ENCODE results near the gene MAPK14. TPM values are rescaled to one million over a fixed set of nuclear protein-coding genes. Genes with fewer than 3 reads are reported as not detected.

The MAPK14 gene
- total RNA-seq, 1 donor from 2014 or later = 36.5 TPM

- H3K4me3 Mint-ChIP-seq (ENCODE audit: unreplicated experiment) = no peak overlapping the region
- no peaks in the 10 kb centered on the region for H3K9me3 Mint-ChIP-seq (ENCODE audit: low read depth)
- no peaks in the 10 kb centered on the region for H3K27me3 Mint-ChIP-seq (ENCODE audit: low read depth)
- H3K4me1 Mint-ChIP-seq (ENCODE audit: low read depth) = peaks cover 10% of the 10 kb centered on the region
- H3K27ac Mint-ChIP-seq (ENCODE audit: unreplicated experiment) = peak overlapping the region; percentile 67
- TF ChIP-seq, protein P1, sequence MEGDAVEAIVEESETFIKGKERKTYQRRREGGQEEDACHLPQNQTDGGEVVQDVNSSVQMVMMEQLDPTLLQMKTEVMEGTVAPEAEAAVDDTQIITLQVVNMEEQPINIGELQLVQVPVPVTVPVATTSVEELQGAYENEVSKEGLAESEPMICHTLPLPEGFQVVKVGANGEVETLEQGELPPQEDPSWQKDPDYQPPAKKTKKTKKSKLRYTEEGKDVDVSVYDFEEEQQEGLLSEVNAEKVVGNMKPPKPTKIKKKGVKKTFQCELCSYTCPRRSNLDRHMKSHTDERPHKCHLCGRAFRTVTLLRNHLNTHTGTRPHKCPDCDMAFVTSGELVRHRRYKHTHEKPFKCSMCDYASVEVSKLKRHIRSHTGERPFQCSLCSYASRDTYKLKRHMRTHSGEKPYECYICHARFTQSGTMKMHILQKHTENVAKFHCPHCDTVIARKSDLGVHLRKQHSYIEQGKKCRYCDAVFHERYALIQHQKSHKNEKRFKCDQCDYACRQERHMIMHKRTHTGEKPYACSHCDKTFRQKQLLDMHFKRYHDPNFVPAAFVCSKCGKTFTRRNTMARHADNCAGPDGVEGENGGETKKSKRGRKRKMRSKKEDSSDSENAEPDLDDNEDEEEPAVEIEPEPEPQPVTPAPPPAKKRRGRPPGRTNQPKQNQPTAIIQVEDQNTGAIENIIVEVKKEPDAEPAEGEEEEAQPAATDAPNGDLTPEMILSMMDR (IDR thresholded peaks at IDR 0.05) = peak; percentile 99
- peaks cover 2% of the 10 kb centered on the region for H3K36me3 Mint-ChIP-seq (ENCODE audit: low read depth)
- DNase-seq (ENCODE audit: low spot score) = no peak
These were observed 67.3 kb downstream of the MAPK14 start for GRCh38 chr6:36094753-36095496.

DNA sequence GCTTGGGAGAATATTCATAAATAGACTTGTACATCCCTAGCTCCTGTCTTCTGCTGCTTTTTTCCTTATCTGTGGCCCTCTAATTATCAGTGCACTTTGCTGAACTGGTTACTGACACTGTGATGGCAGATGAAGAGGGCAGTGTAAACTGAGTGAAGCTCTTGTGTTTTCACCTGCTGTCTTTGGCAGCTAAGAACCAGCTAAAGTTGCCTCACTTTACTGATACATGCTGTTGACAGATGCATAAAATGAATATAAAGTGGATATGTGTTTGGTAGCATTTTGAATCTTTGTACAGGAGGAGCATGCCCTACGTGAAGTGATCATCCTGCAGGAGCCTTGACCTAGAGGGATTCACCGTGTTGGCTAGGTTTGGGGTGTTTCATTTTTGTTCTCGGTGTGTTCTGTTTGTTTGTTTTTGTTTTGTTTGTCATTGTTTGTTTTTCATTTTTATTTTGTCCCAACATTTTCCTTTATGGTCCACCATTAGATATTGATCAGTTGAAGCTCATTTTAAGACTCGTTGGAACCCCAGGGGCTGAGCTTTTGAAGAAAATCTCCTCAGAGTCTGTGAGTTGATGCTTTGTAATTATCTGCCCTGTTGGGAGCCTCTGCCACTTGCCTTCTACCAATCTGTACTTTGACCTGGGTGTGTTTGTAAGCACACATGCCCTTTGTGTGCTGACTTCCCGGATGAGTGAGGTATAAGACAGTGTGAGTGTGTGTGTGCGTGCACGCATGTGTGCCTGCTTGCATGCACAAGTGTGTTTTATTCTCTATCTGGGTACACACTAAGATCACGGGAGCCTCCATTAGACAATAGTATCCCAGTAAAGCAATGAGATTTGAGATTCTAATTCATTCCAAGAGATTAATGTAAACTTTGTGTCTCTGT, 68.1 kb downstream of the MAPK14 start:
- Mint-ChIP-seq H3K4me1 (ENCODE audit: low read depth) (peaks cover 10% of the 10 kb centered on the region), H3K27me3 (ENCODE audit: low read depth) (no peaks in the 10 kb centered on the region), H3K9me3 (ENCODE audit: low read depth) (no peaks in the 10 kb centered on the region), H3K27ac (ENCODE audit: unreplicated experiment) (no peak overlapping the region), H3K36me3 (ENCODE audit: low read depth) (peaks cover 2% of the 10 kb centered on the region), H3K4me3 (ENCODE audit: unreplicated experiment) (no peak overlapping the region)
- TF ChIP-seq, protein P1 (IDR thresholded peaks at IDR 0.05) = peak; percentile 68
- no peak for DNase-seq (ENCODE audit: low spot score)

- no peak for DNase-seq (ENCODE audit: low spot score)
- no peaks in the 10 kb centered on the region for H3K27me3 Mint-ChIP-seq (ENCODE audit: low read depth)
- no peak overlapping the region for H3K27ac Mint-ChIP-seq (ENCODE audit: unreplicated experiment)
- H3K36me3 Mint-ChIP-seq (ENCODE audit: low read depth) = peaks cover 5% of the 10 kb centered on the region
- no peaks in the 10 kb centered on the region for H3K9me3 Mint-ChIP-seq (ENCODE audit: low read depth)
- H3K4me1 Mint-ChIP-seq (ENCODE audit: low read depth) = peaks cover 10% of the 10 kb centered on the region
- TF ChIP-seq, protein P1 (IDR thresholded peaks at IDR 0.05) = no peak
- H3K4me3 Mint-ChIP-seq (ENCODE audit: unreplicated experiment) = no peak overlapping the region
These were observed 70.8 kb downstream of the MAPK14 start for GRCh38 chr6:36098253-36098919.

GRCh38 chr6:36098920-36099647, 71.5 kb downstream of the MAPK14 start:
- Mint-ChIP-seq H3K27ac (ENCODE audit: unreplicated experiment) (peak overlapping the region; percentile 41), H3K27me3 (ENCODE audit: low read depth) (no peaks in the 10 kb centered on the region), H3K4me1 (ENCODE audit: low read depth) (peaks cover 10% of the 10 kb centered on the region), H3K4me3 (ENCODE audit: unreplicated experiment) (no peak overlapping the region), H3K36me3 (ENCODE audit: low read depth) (peaks cover 5% of the 10 kb centered on the region), H3K9me3 (ENCODE audit: low read depth) (no peaks in the 10 kb centered on the region)
- TF ChIP-seq, protein P1 (IDR thresholded peaks at IDR 0.05) = no peak
- no peak for DNase-seq (ENCODE audit: low spot score)

Data from chondrocyte (in vitro differentiated cells).